Measurements from ENCODE around the gene TMEM178B. TPM values are rescaled to one million over a fixed set of nuclear protein-coding genes. Genes with fewer than 3 reads are reported as not detected.

The TMEM178B gene
- total RNA-seq, 1 experiment from 2014 or later: 0.39 TPM

GRCh38 chr7:141184532-141185190, 110.8 kb downstream of the TMEM178B start:
- no peak overlapping the region for H3K4me3 ChIP-seq (ENCODE audit: low read depth in 2 of 2, low read length in 2 of 2)
- ChIA-PET CTCF (no interaction called here), POLR2A (no interaction called here)
- TF ChIP-seq TCF7L2 (IDR thresholded peaks at IDR 0.05; ENCODE audit: low read depth, low read length) (no peak), CTCF (IDR thresholded peaks at IDR 0.05) (no peak), REST (IDR thresholded peaks at IDR 0.05; ENCODE audit: insufficient read depth in 1 of 2, low read depth in 2 of 2, low read length in 1 of 2) (no peak), SIN3A (IDR thresholded peaks at IDR 0.05; ENCODE audit: borderline replicate concordance, insufficient read depth, low read depth, low read length) (no peak), POLR2AphosphoS5 (IDR thresholded peaks at IDR 0.05; ENCODE audit: low read depth, low read length) (no peak)
- no peaks in the 10 kb centered on the region for H3K36me3 ChIP-seq (ENCODE audit: control insufficient read depth, insufficient read depth, low read length)
- BruUV-seq (replicated peaks): no TSS peak
- intact Hi-C loops (cut with micrococcal nuclease; ENCODE audit: unreplicated experiment): no loop called here
- H3K4me1 ChIP-seq (ENCODE audit: control insufficient read depth, insufficient read depth, low read length): no peaks in the 10 kb centered on the region
- no peaks in the 10 kb centered on the region for H3K9me3 ChIP-seq (ENCODE audit: control insufficient read depth, insufficient read depth, low read depth, low read length)
- no peaks in the 10 kb centered on the region for H3K27me3 ChIP-seq (ENCODE audit: control insufficient read depth, insufficient read depth, low read length)
- H3K27ac ChIP-seq (ENCODE audit: low read length): no peak overlapping the region
- in situ Hi-C loops (cut with HindIII; ENCODE audit: low pct_unique_long_range_greater_than_20kb, low sequenced_read_pairs): no loop called here
- ATAC-seq (no peak), DNase-seq (ENCODE audit: low read depth, low spot score) (no peak)

GRCh38 chr7:141185369-141185967, 111.6 kb downstream of the TMEM178B start:
- H3K4me1 ChIP-seq (ENCODE audit: control insufficient read depth, insufficient read depth, low read length): no peaks in the 10 kb centered on the region
- DNase-seq (ENCODE audit: low read depth, low spot score) (no peak), ATAC-seq (no peak)
- intact Hi-C loops (cut with micrococcal nuclease; ENCODE audit: unreplicated experiment) (no loop called here), in situ Hi-C loops (cut with HindIII; ENCODE audit: low pct_unique_long_range_greater_than_20kb, low sequenced_read_pairs) (no loop called here)
- no TSS peak for BruUV-seq (replicated peaks)
- no peaks in the 10 kb centered on the region for H3K27me3 ChIP-seq (ENCODE audit: control insufficient read depth, insufficient read depth, low read length)
- ChIA-PET POLR2A (no interaction called here), CTCF (no interaction called here)
- TF ChIP-seq POLR2AphosphoS5 (IDR thresholded peaks at IDR 0.05; ENCODE audit: low read depth, low read length): no peak
- TF ChIP-seq CTCF (IDR thresholded peaks at IDR 0.05): no peak
- no peak for TF ChIP-seq TCF7L2 (IDR thresholded peaks at IDR 0.05; ENCODE audit: low read depth, low read length)
- TF ChIP-seq SIN3A (IDR thresholded peaks at IDR 0.05; ENCODE audit: borderline replicate concordance, insufficient read depth, low read depth, low read length): no peak
- no peak overlapping the region for H3K4me3 ChIP-seq (ENCODE audit: low read depth in 2 of 2, low read length in 2 of 2)
- H3K9me3 ChIP-seq (ENCODE audit: control insufficient read depth, insufficient read depth, low read depth, low read length): no peaks in the 10 kb centered on the region
- H3K27ac ChIP-seq (ENCODE audit: low read length): no peak overlapping the region
- no peaks in the 10 kb centered on the region for H3K36me3 ChIP-seq (ENCODE audit: control insufficient read depth, insufficient read depth, low read length)

Data from Panc1 (cell line).